IMR-90 (cell line): Measurements from ENCODE around the gene RALGPS1.

Experiments used
- BHLHE40 ChIP-seq: fragments of 150-350 bp; IDR thresholded peaks from 2 replicates; pipeline ENCODE4 v1.6.1; 2016; ENCODE audit warnings: mild to moderate bottlenecking, low read depth, low read length
- CEBPB ChIP-seq: IDR thresholded peaks from 2 replicates; pipeline ENCODE4 v1.6.1; 2012; ENCODE audit warnings: low read depth, low read length, improper control_type of control experiment
- MAFK ChIP-seq: IDR thresholded peaks from 2 replicates; pipeline ENCODE4 v1.6.1; 2012; ENCODE audit warnings: low read depth, low read length, improper control_type of control experiment
- POLR2A ChIP-seq: IDR thresholded peaks from 2 replicates; pipeline ENCODE4 v1.6.1; 2012; ENCODE audit warnings: mild to moderate bottlenecking, low read depth, low read length
- RAD21 ChIP-seq: IDR thresholded peaks from 2 replicates; pipeline ENCODE4 v1.6.1; 2012; ENCODE audit warnings: low read length, improper control_type of control experiment
- RCOR1 ChIP-seq: IDR thresholded peaks from 2 replicates; pipeline ENCODE4 v1.6.1; 2012; ENCODE audit warnings: mild to moderate bottlenecking, low read length, improper control_type of control experiment; ENCODE audit not compliant: insufficient replicate concordance
- TF ChIP-seq, protein P1 (sequence below): conservative IDR thresholded peaks from 2 replicates; pipeline ENCODE4 v1.5.1; 2012; ENCODE audit warnings: mild to moderate bottlenecking, low read depth, low read length, improper control_type of control experiment

DNA sequence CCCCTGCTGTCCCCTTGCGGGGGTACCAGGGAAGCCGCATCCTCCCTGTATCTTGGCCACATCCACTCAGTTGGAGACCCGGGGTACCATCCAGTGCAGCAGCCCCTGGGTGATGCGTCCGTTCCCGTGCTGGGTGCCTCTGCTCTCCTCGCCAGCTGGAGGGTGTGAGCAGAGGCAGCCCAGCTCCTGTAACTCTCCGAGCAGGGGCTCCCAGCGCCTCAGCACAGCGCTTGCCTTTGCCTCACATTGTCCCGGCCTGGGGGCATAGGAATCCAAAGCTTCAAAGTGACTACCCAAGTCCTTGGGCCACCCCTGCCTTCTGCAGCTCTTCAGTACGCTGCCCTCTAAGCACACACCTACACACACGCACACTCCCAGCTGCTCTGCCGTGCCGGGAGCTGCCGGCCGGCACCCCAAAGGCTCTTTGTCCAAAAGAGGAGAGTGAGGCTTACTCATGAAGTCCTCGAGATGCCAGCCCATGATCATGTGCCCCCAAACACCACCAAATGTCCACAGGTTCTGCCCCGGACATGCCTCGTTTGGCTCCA lies 207.1 kb downstream of the RALGPS1 start:
- TF ChIP-seq, protein P1, sequence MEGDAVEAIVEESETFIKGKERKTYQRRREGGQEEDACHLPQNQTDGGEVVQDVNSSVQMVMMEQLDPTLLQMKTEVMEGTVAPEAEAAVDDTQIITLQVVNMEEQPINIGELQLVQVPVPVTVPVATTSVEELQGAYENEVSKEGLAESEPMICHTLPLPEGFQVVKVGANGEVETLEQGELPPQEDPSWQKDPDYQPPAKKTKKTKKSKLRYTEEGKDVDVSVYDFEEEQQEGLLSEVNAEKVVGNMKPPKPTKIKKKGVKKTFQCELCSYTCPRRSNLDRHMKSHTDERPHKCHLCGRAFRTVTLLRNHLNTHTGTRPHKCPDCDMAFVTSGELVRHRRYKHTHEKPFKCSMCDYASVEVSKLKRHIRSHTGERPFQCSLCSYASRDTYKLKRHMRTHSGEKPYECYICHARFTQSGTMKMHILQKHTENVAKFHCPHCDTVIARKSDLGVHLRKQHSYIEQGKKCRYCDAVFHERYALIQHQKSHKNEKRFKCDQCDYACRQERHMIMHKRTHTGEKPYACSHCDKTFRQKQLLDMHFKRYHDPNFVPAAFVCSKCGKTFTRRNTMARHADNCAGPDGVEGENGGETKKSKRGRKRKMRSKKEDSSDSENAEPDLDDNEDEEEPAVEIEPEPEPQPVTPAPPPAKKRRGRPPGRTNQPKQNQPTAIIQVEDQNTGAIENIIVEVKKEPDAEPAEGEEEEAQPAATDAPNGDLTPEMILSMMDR = no peak
- TF ChIP-seq CEBPB = no peak
- TF ChIP-seq MAFK = no peak
- TF ChIP-seq POLR2A = no peak
- no peak for TF ChIP-seq RCOR1
- peak; percentile 6; the same call in 1 of the 2 replicates for TF ChIP-seq RAD21
- no peak for TF ChIP-seq BHLHE40
